Measurements from ENCODE around the gene NXF3. TPM values are rescaled to one million over a fixed set of nuclear protein-coding genes. Genes with fewer than 3 reads are reported as not detected.
"Not testable (repeated sequence)": the region's sequence is repeated elsewhere in the genome, so short reads cannot be mapped to it uniquely, and the experiment has no call there.

The NXF3 gene
- total RNA-seq (2022) = 0.27 TPM in 1 of 2 replicates, not detected in the other
- Bru-seq, nascent RNA = percentile 5 among the genes with signal in this experiment
- BruChase-seq, experiment 1, labeled RNA remaining after a 6-hour chase = percentile 12 among the genes with signal in this experiment
- percentile 10 among the genes with signal in this experiment for BruChase-seq, experiment 2, labeled RNA remaining after a 2-hour chase
- long read RNA-seq = 0 reads

- no TSS peak for BruUV-seq (replicated peaks)
- CTCF ChIA-PET = no interaction called here
- Mint-ChIP-seq H3K9me3 (ENCODE audit: low read depth, unreplicated experiment) (no peaks in the 10 kb centered on the region), H3K27ac (ENCODE audit: unreplicated experiment) (no peak within 1 kb of the TSS), H3K4me3 (ENCODE audit: low read depth, unreplicated experiment) (no peak within 1 kb of the TSS), H3K4me1 (ENCODE audit: low read depth, unreplicated experiment) (no peaks in the 10 kb centered on the region), H3K27me3 (ENCODE audit: unreplicated experiment) (no peaks in the 10 kb centered on the region), H3K36me3 (ENCODE audit: insufficient read depth, unreplicated experiment) (no peaks in the 10 kb centered on the region)
- DNase-seq = no peak
- intact Hi-C loops (cut with micrococcal nuclease; ENCODE audit: unreplicated experiment) = no loop called here
- no peak for TF ChIP-seq CTCF (IDR thresholded peaks at IDR 0.05; ENCODE audit: unreplicated experiment)
Observed at GRCh38 chrX:103092942-103093341, at the start of gene NXF3. TSS of gene NXF3 (minus strand) at chrX:103093143. CDS start at chrX:103093023, 120 bp downstream.

- DNase-seq; H3K4me1 Mint-ChIP-seq (ENCODE audit: low read depth, unreplicated experiment); H3K9me3 Mint-ChIP-seq (ENCODE audit: low read depth, unreplicated experiment); intact Hi-C loops (cut with micrococcal nuclease; ENCODE audit: unreplicated experiment); H3K4me3 Mint-ChIP-seq (ENCODE audit: low read depth, unreplicated experiment); H3K27ac Mint-ChIP-seq (ENCODE audit: unreplicated experiment); H3K36me3 Mint-ChIP-seq (ENCODE audit: insufficient read depth, unreplicated experiment); BruUV-seq (replicated peaks); CTCF ChIA-PET: not testable (repeated sequence)
- peaks cover 15% of the 10 kb centered on the region for H3K27me3 Mint-ChIP-seq (ENCODE audit: unreplicated experiment)
Observed at GRCh38 chrX:103136528-103136927, 43.6 kb upstream of the NXF3 start.

GRCh38 chrX:103124284-103124683 is 31.3 kb upstream of the NXF3 start:
- intact Hi-C loops (cut with micrococcal nuclease; ENCODE audit: unreplicated experiment) = no loop called here
- CTCF ChIA-PET = no interaction called here
- Mint-ChIP-seq H3K4me3 (ENCODE audit: low read depth, unreplicated experiment) (no peak overlapping the region), H3K9me3 (ENCODE audit: low read depth, unreplicated experiment) (no peaks in the 10 kb centered on the region), H3K27me3 (ENCODE audit: unreplicated experiment) (no peaks in the 10 kb centered on the region), H3K36me3 (ENCODE audit: insufficient read depth, unreplicated experiment) (no peaks in the 10 kb centered on the region), H3K27ac (ENCODE audit: unreplicated experiment) (no peak overlapping the region), H3K4me1 (ENCODE audit: low read depth, unreplicated experiment) (no peaks in the 10 kb centered on the region)
- BruUV-seq (replicated peaks) = no TSS peak
- TF ChIP-seq CTCF (IDR thresholded peaks at IDR 0.05; ENCODE audit: unreplicated experiment) = no peak
- no peak for DNase-seq

- no peak overlapping the region for H3K4me3 Mint-ChIP-seq (ENCODE audit: low read depth, unreplicated experiment)
- H3K27me3 Mint-ChIP-seq (ENCODE audit: unreplicated experiment) = no peaks in the 10 kb centered on the region
- no peaks in the 10 kb centered on the region for H3K9me3 Mint-ChIP-seq (ENCODE audit: low read depth, unreplicated experiment)
- no peak for TF ChIP-seq CTCF (IDR thresholded peaks at IDR 0.05; ENCODE audit: unreplicated experiment)
- no peak for DNase-seq
- no peaks in the 10 kb centered on the region for H3K36me3 Mint-ChIP-seq (ENCODE audit: insufficient read depth, unreplicated experiment)
- no peaks in the 10 kb centered on the region for H3K4me1 Mint-ChIP-seq (ENCODE audit: low read depth, unreplicated experiment)
- CTCF ChIA-PET = no interaction called here
- H3K27ac Mint-ChIP-seq (ENCODE audit: unreplicated experiment) = no peak overlapping the region
- intact Hi-C loops (cut with micrococcal nuclease; ENCODE audit: unreplicated experiment) = no loop called here
- BruUV-seq (replicated peaks) = no TSS peak
Observed at GRCh38 chrX:103120748-103121147, 27.8 kb upstream of the NXF3 start.

- H3K36me3 Mint-ChIP-seq (ENCODE audit: insufficient read depth, unreplicated experiment); BruUV-seq (replicated peaks); H3K4me1 Mint-ChIP-seq (ENCODE audit: low read depth, unreplicated experiment); intact Hi-C loops (cut with micrococcal nuclease; ENCODE audit: unreplicated experiment); H3K4me3 Mint-ChIP-seq (ENCODE audit: low read depth, unreplicated experiment); H3K27ac Mint-ChIP-seq (ENCODE audit: unreplicated experiment); DNase-seq; H3K9me3 Mint-ChIP-seq (ENCODE audit: low read depth, unreplicated experiment): not testable (repeated sequence)
- CTCF ChIA-PET = interaction anchor here (0.7 kb wide), 1 partner anchor 123 kb away, joined by 3 read pairs; no protein-coding TSS in a partner anchor
- H3K27me3 Mint-ChIP-seq (ENCODE audit: unreplicated experiment) = peaks cover 11% of the 10 kb centered on the region
Observed at GRCh38 chrX:103116970-103117369, 24.0 kb upstream of the NXF3 start.

- BruUV-seq (replicated peaks) = not testable (repeated sequence)
Observed at GRCh38 chrX:103109497-103109896, 16.6 kb upstream of the NXF3 start.

More at GRCh38 chrX:103109497-103109896, 16.6 kb upstream of the NXF3 start:
- CTCF ChIA-PET; intact Hi-C loops (cut with micrococcal nuclease; ENCODE audit: unreplicated experiment); H3K9me3 Mint-ChIP-seq (ENCODE audit: low read depth, unreplicated experiment); H3K27ac Mint-ChIP-seq (ENCODE audit: unreplicated experiment); H3K27me3 Mint-ChIP-seq (ENCODE audit: unreplicated experiment); H3K4me1 Mint-ChIP-seq (ENCODE audit: low read depth, unreplicated experiment); DNase-seq; H3K4me3 Mint-ChIP-seq (ENCODE audit: low read depth, unreplicated experiment); H3K36me3 Mint-ChIP-seq (ENCODE audit: insufficient read depth, unreplicated experiment): not testable (repeated sequence)

Data from Calu3 (cell line).